CD4-positive, alpha-beta memory T cell (primary cell): ENCODE results near the gene FAM168A. TPM values are rescaled to one million over a fixed set of nuclear protein-coding genes. Genes with fewer than 3 reads are reported as not detected.
A peak's percentile ranks its signal among the peaks of the same experiment; 100 is the strongest.

Experiments
- CTCF ChIA-PET: fragments of 350-600 bp; sonication (Branson Sonifier 250); formaldehyde crosslinking; loops from one replicate; lab custom pipeline; 2021; ENCODE audit warnings: inconsistent platforms; ENCODE audit not compliant: partially characterized antibody; lab: Charles Lee
- POLR2A ChIA-PET: fragments of 350-600 bp; sonication (Branson Sonifier 250); formaldehyde crosslinking; loops from one replicate; lab custom pipeline; 2021; ENCODE audit not compliant: partially characterized antibody; lab: Charles Lee
- DNase-seq, 5 donors: peaks; one replicate each; pipeline versions ENCODE4 v3.0.0 to v3.0.0-alpha.2; 2020 to 2022; ENCODE audit warnings: mixed read lengths in 1 of 5
- H3K27ac ChIP-seq: one replicate; pipeline ENCODE4 v1.7.0; 2013; ENCODE audit warnings: low read depth, low read length
- H3K27me3 ChIP-seq: 2 replicates; pipeline ENCODE4 v1.7.0; 2013; ENCODE audit warnings: mild to moderate bottlenecking, low read length, moderate library complexity; ENCODE audit not compliant: insufficient read depth
- H3K36me3 ChIP-seq: 2 replicates; pipeline ENCODE4 v1.7.0; 2013; ENCODE audit warnings: mild to moderate bottlenecking, low read length, moderate library complexity; ENCODE audit not compliant: insufficient read depth
- H3K4me1 ChIP-seq: 2 replicates; pipeline ENCODE4 v1.7.0; 2013; ENCODE audit warnings: mild to moderate bottlenecking, low read length, moderate library complexity; ENCODE audit not compliant: insufficient read depth
- H3K4me3 ChIP-seq, 2 donors: one replicate each; pipeline ENCODE4 v1.7.0; 2013; ENCODE audit warnings: low read length in 2 of 2, mild to moderate bottlenecking in 1 of 2
- H3K9me3 ChIP-seq, 2 donors: one replicate each; pipeline ENCODE4 v1.7.0; 2013; ENCODE audit warnings: low read length in 2 of 2, control low read depth in 1 of 2; ENCODE audit not compliant: control insufficient read depth in 1 of 2
- H3K27ac Mint-ChIP-seq, 7 donors: one replicate each; pipeline ENCODE4 v1.8.0; 2020 to 2021; ENCODE audit warnings: mixed read lengths in 7 of 7, mild to moderate bottlenecking in 6 of 7, inconsistent platforms in 3 of 7, moderate library complexity in 3 of 7
- H3K27me3 Mint-ChIP-seq, 2 donors: one replicate each; pipeline ENCODE4 v1.8.0; 2020 to 2021; ENCODE audit warnings: mixed read lengths in 2 of 2
- H3K36me3 Mint-ChIP-seq, 2 donors: one replicate each; pipeline ENCODE4 v1.8.0; 2020 to 2021; ENCODE audit warnings: mixed read lengths in 2 of 2, inconsistent platforms in 1 of 2, mild to moderate bottlenecking in 1 of 2
- H3K4me1 Mint-ChIP-seq, 4 donors: one replicate each; pipeline ENCODE4 v1.8.0; 2020 to 2021; ENCODE audit warnings: mixed read lengths in 4 of 4, mild to moderate bottlenecking in 1 of 4
- H3K4me3 Mint-ChIP-seq, 8 donors: one replicate each; pipeline ENCODE4 v1.8.0; 2020 to 2021; ENCODE audit warnings: mixed read lengths in 8 of 8, mild to moderate bottlenecking in 7 of 8, moderate library complexity in 6 of 8, inconsistent platforms in 3 of 8
- H3K9me3 Mint-ChIP-seq, 8 donors: one replicate each; pipeline ENCODE4 v1.8.0; 2020 to 2021; ENCODE audit warnings: mixed read lengths in 8 of 8, mild to moderate bottlenecking in 5 of 8, inconsistent platforms in 3 of 8, moderate library complexity in 1 of 8
- intact Hi-C: fragments of 100-400 bp; cut with micrococcal nuclease; formaldehyde crosslinking; loops from one replicate; pipeline ENCODE4 v1.15.1; 2023
- polyA plus RNA-seq, 2 donors: library from polyadenylated mRNA; unstranded; fragments of 300-500 nt; fragmentation: Illumina TruSeq; gene quantifications; one replicate each; pipeline ENCODE4 v1.2.3, GENCODE V29; 2021
- total RNA-seq, 2 experiments: library from RNA; stranded (reverse); gene quantifications; one replicate each; pipeline ENCODE4 v1.2.3, GENCODE V29; 2021

The FAM168A gene
- total and polyA plus RNA-seq, 4 experiments from 2014 or later = 0.61 to 22.7 (median 12.7) TPM

DNA sequence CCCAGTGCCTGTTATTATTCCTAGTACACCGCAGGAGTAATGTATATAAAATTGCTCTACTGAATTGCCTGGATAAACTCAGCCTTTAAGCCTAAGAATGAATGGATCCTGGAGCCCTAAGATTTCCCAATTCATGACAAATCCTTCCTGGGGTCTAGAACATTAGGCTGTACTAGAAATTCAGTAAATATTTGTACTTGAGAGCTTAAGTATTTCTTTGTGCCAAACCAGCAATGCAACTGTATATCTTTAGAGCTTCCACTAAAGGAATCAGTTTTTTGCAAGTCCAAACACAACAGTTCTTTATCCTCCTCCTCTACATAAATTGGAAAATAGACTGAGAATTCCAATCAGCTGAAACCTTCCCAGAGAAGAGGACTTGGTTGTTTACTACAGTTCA is 65.6 kb downstream of the FAM168A start:
- CTCF ChIA-PET = no interaction called here

DNA sequence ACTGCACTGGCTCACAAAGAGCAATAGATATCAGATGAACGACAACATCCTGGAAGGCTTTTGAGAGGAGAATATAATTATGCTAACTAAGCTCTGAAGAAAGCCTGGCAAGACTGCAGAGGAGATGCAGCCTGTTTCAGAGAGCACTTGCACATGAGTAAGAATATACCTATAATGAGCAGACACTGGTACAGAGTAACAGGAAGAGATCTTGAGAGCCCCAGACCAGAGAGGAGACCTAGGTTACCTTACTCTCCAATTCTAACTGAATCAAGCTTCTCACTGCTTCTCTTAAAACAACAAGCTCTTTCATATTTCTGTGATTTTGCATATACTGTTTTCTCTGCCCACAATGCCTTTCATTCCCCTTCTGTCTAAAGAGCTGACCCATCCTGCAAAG is 66.5 kb downstream of the FAM168A start:
- peaks cover 0 to 3% (median 0%) of the 10 kb centered on the region in 8 donors for H3K9me3 Mint-ChIP-seq
- H3K27me3 Mint-ChIP-seq = no peaks in the 10 kb centered on the region
- no peaks in the 10 kb centered on the region for H3K27me3 ChIP-seq
- H3K36me3 ChIP-seq = no peaks in the 10 kb centered on the region
- DNase-seq = no peak
- H3K4me3 ChIP-seq = no peak overlapping the region
- H3K27ac Mint-ChIP-seq = peak overlapping the region in 1 of 7 donors; percentile 28
- H3K4me1 Mint-ChIP-seq = peaks cover 16 to 26% (median 20%) of the 10 kb centered on the region in 4 donors
- intact Hi-C loops = no loop called here
- POLR2A ChIA-PET = no interaction called here
- no peaks in the 10 kb centered on the region for H3K4me1 ChIP-seq
- no peak overlapping the region for H3K4me3 Mint-ChIP-seq
- CTCF ChIA-PET = interaction anchor here (0.7 to 1.3 kb wide), 3 partner anchors 20 to 366 kb away, joined by 3 read pairs; no protein-coding TSS in a partner anchor
- no peaks in the 10 kb centered on the region for H3K9me3 ChIP-seq
- no peak overlapping the region for H3K27ac ChIP-seq
- peaks cover 0 to 1% of the 10 kb centered on the region in 2 donors for H3K36me3 Mint-ChIP-seq

More for the DNA sequence above, 65.6 kb downstream of the FAM168A start:
- Histone ChIP-seq H3K9me3 (no peaks in the 10 kb centered on the region), H3K4me3 (no peak overlapping the region), H3K27ac (no peak overlapping the region), H3K36me3 (no peaks in the 10 kb centered on the region), H3K4me1 (no peaks in the 10 kb centered on the region), H3K27me3 (no peaks in the 10 kb centered on the region)
- Mint-ChIP-seq H3K27me3 (no peaks in the 10 kb centered on the region), H3K4me3 (no peak overlapping the region), H3K9me3 (peaks cover 0 to 3% (median 0%) of the 10 kb centered on the region in 8 donors), H3K4me1 (peaks cover 13 to 25% (median 17%) of the 10 kb centered on the region in 4 donors), H3K36me3 (peaks cover 1 to 5% of the 10 kb centered on the region in 2 donors), H3K27ac (no peak overlapping the region)
- intact Hi-C loops = no loop called here
- no peak for DNase-seq
- POLR2A ChIA-PET = no interaction called here

DNA sequence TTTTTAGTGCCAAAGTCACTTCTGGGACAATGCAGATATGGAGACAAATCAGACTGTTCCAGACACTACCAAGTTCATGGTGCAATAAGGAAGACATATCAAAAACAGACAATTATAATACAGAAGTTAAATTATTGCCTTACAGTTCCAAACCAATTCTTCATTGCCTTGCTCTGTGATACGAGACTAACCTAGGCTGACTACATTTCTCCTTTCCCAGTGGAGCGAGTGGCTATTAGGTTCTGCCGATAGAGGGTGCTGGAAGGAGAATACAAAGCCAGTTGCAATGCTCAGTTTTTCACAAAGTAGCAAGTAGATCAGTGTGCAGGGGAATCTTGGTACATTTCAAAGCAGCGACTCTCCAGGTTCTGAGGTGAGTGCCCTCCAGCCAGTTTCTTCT is 67.8 kb downstream of the FAM168A start:
- Mint-ChIP-seq H3K4me1 (peaks cover 16 to 26% (median 21%) of the 10 kb centered on the region in 4 donors), H3K9me3 (peaks cover 0 to 3% (median 0%) of the 10 kb centered on the region in 8 donors), H3K27me3 (no peaks in the 10 kb centered on the region), H3K27ac (peak overlapping the region in 1 of 7 donors; percentile 65), H3K4me3 (no peak overlapping the region), H3K36me3 (peaks cover under 1 to 1% of the 10 kb centered on the region in 2 donors)
- CTCF ChIA-PET = no interaction called here
- H3K27ac ChIP-seq = no peak overlapping the region
- H3K27me3 ChIP-seq = no peaks in the 10 kb centered on the region
- intact Hi-C loops = no loop called here
- no peak overlapping the region for H3K4me3 ChIP-seq
- no peaks in the 10 kb centered on the region for H3K9me3 ChIP-seq
- POLR2A ChIA-PET = no interaction called here
- no peaks in the 10 kb centered on the region for H3K4me1 ChIP-seq
- H3K36me3 ChIP-seq = no peaks in the 10 kb centered on the region
- DNase-seq = no peak

DNA sequence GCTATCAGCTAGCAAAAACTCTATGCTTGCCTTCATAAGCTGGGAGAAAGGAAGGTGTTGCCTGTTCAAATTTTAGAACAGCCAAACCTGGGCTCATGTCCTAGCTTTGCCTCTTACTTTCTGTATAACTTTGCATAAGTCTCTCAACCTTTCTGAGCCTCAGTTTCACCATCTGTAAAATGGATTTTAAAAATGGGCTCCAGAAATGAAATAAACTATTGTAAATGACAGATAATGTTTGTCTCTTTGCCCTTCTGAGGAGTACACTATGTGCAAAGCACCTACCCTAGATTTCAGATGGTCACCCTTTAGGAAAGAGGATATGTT is 68.7 kb downstream of the FAM168A start:
- H3K9me3 Mint-ChIP-seq = peaks cover 0 to 3% (median 0%) of the 10 kb centered on the region in 8 donors
- H3K36me3 Mint-ChIP-seq = peaks cover 1 to 3% of the 10 kb centered on the region in 2 donors
- H3K27me3 ChIP-seq = no peaks in the 10 kb centered on the region
- H3K4me1 ChIP-seq = no peaks in the 10 kb centered on the region
- intact Hi-C loops = no loop called here
- H3K27me3 Mint-ChIP-seq = no peaks in the 10 kb centered on the region
- CTCF ChIA-PET = interaction anchor here (0.5 to 1.2 kb wide), 3 partner anchors 12 to 132 kb away, joined by 3 to 4 read pairs (median 3); no protein-coding TSS in a partner anchor
- no peaks in the 10 kb centered on the region for H3K36me3 ChIP-seq
- no peak overlapping the region for H3K27ac ChIP-seq
- no peak overlapping the region for H3K4me3 ChIP-seq
- POLR2A ChIA-PET = no interaction called here
- H3K27ac Mint-ChIP-seq = no peak overlapping the region
- no peaks in the 10 kb centered on the region for H3K9me3 ChIP-seq
- peaks cover 16 to 26% (median 21%) of the 10 kb centered on the region in 4 donors for H3K4me1 Mint-ChIP-seq
- DNase-seq = no peak
- no peak overlapping the region for H3K4me3 Mint-ChIP-seq

DNA sequence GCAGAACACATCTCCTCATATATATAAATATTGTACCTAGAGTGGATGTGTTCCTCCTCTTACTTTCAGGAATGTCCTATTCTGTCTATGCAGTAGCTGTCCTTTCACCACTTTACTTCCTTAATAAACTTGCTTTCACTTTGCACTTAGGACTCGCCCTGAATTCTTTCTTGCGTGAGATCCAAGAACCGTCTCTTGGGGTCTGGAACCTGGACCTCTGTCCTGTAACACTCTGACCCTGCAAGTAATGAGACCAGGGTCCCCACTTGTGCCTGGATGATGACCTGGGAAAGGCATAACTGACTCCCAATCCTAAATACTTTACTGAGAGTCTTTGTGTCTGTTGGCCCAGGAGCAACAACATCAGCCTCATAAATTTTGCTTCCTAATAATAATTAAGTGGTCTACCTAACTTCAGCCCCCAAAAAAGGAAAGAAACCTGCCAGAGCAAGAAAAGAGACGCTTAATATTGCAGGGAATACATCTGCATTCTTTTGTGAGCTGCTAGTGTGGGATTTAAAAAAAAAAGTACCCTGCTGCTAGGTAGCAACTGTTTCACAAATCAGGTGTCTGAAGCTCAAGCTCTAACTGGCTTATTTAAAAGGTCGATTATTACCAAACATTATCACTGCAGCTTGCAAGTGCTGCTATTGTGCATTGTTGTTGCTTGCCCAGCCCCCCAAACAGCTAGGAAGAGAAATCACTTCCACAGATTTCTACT is 69.3 kb downstream of the FAM168A start:
- peak overlapping the region in 2 of 7 donors; percentile 31 to 79 for H3K27ac Mint-ChIP-seq
- H3K4me1 Mint-ChIP-seq = peaks cover 16 to 26% (median 19%) of the 10 kb centered on the region in 4 donors
- Histone ChIP-seq H3K27me3 (no peaks in the 10 kb centered on the region), H3K36me3 (no peaks in the 10 kb centered on the region), H3K4me3 (no peak overlapping the region), H3K27ac (no peak overlapping the region), H3K4me1 (no peaks in the 10 kb centered on the region), H3K9me3 (no peaks in the 10 kb centered on the region)
- ChIA-PET CTCF (interaction anchor here (0.5 to 1.2 kb wide), 3 partner anchors 12 to 132 kb away, joined by 3 to 4 read pairs (median 3); no protein-coding TSS in a partner anchor), POLR2A (no interaction called here)
- H3K9me3 Mint-ChIP-seq = peaks cover 0 to 3% (median 0%) of the 10 kb centered on the region in 8 donors
- peaks cover 1 to 3% of the 10 kb centered on the region in 2 donors for H3K36me3 Mint-ChIP-seq
- intact Hi-C loops = no loop called here
- no peaks in the 10 kb centered on the region for H3K27me3 Mint-ChIP-seq
- DNase-seq = no peak
- peak overlapping the region in 1 of 8 donors; percentile 2 for H3K4me3 Mint-ChIP-seq

DNA sequence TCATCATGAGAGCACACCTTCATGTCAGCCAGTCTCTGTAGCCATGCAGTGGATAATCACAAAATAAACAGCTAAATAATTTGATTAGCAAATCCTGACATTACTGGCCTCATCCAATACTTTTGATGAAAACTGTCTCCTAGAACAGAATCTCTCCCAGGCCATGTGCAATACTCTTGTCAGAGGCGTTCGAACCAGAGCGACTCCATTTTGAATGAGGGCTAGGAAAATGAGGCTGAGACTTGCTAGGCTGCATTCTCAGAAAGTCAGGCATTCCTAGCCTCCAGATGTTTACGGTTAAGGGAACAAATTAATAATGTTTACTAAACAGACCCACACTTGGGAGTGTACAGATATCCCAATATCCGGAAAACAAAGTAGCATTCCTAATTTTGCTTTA is 69.9 kb downstream of the FAM168A start:
- no peaks in the 10 kb centered on the region for H3K36me3 ChIP-seq
- Mint-ChIP-seq H3K9me3 (peaks cover 0 to 3% (median 0%) of the 10 kb centered on the region in 8 donors), H3K4me1 (peaks cover 14 to 24% (median 19%) of the 10 kb centered on the region in 4 donors), H3K4me3 (no peak overlapping the region), H3K27me3 (no peaks in the 10 kb centered on the region), H3K27ac (peak overlapping the region in 1 of 7 donors; percentile 13), H3K36me3 (peaks cover 1 to 3% of the 10 kb centered on the region in 2 donors)
- H3K27ac ChIP-seq = no peak overlapping the region
- no peak overlapping the region for H3K4me3 ChIP-seq
- POLR2A ChIA-PET = no interaction called here
- H3K27me3 ChIP-seq = no peaks in the 10 kb centered on the region
- DNase-seq = no peak
- H3K4me1 ChIP-seq = no peaks in the 10 kb centered on the region
- H3K9me3 ChIP-seq = no peaks in the 10 kb centered on the region
- intact Hi-C loops = no loop called here
- CTCF ChIA-PET = no interaction called here

DNA sequence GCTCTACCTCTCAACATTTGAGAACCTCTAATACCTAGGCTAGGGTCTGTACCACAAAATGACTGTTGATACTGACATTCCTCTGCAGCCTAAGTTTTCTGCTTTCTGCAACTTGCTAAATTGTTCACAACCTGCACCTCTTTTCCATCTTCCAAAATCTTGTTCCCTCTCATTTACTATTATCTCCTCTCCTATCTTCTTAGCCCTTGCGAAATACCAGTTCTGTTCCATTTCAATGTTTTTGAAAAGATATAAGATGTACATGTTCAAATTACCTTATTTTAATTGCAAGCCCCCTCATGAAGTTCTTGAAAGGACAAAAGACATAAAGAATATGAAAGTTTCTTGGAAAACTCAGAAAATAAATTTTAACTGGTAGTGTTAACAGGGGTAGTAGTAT is 72.3 kb downstream of the FAM168A start:
- no peak for DNase-seq
- H3K4me3 Mint-ChIP-seq = no peak overlapping the region
- Histone ChIP-seq H3K36me3 (no peaks in the 10 kb centered on the region), H3K27me3 (no peaks in the 10 kb centered on the region), H3K27ac (no peak overlapping the region), H3K9me3 (no peaks in the 10 kb centered on the region), H3K4me1 (peaks cover 3% of the 10 kb centered on the region), H3K4me3 (no peak overlapping the region)
- ChIA-PET CTCF (no interaction called here), POLR2A (no interaction called here)
- no peak overlapping the region for H3K27ac Mint-ChIP-seq
- intact Hi-C loops = no loop called here
- H3K4me1 Mint-ChIP-seq = peaks cover 20 to 27% (median 23%) of the 10 kb centered on the region in 4 donors
- H3K9me3 Mint-ChIP-seq = peaks cover 0 to 3% (median 0%) of the 10 kb centered on the region in 8 donors
- no peaks in the 10 kb centered on the region for H3K27me3 Mint-ChIP-seq
- peaks cover 1 to 7% of the 10 kb centered on the region in 2 donors for H3K36me3 Mint-ChIP-seq
